Small intestine (tissue), 7 donors: Measurements from ENCODE around the gene RALGPS2. TPM values are rescaled to one million over a fixed set of nuclear protein-coding genes. Genes with fewer than 3 reads are reported as not detected.

Experiments
- DNase-seq, 2 donors: peaks; one replicate each; pipeline versions ENCODE4 v3.0.0 to v3.0.0-alpha.2; 2013
- FAIRE-seq: peaks from 2 replicates; lab custom pipeline; 2012; peaks lifted over from hg19 to GRCh38; lab: Jason Lieb, UNC
- H3K27ac ChIP-seq, 3 donors: one replicate each; pipeline ENCODE4 v1.5.1; 2013; ENCODE audit warnings: low read length in 2 of 3, mild to moderate bottlenecking in 2 of 3, control low read depth in 1 of 3, inconsistent platforms in 1 of 3, low read depth in 1 of 3, moderate library complexity in 1 of 3
- H3K27me3 ChIP-seq, 3 donors: one replicate each; pipeline ENCODE4 v1.6.1; 2013; ENCODE audit warnings: low read length in 3 of 3, inconsistent platforms in 1 of 3; ENCODE audit not compliant: control insufficient read depth in 3 of 3, insufficient read depth in 3 of 3
- H3K36me3 ChIP-seq, 3 donors: one replicate each; pipeline ENCODE4 v1.6.1; 2013; ENCODE audit warnings: low read length in 3 of 3, inconsistent platforms in 1 of 3, low read depth in 1 of 3, mild to moderate bottlenecking in 1 of 3, moderate library complexity in 1 of 3; ENCODE audit not compliant: control insufficient read depth in 3 of 3, insufficient read depth in 2 of 3
- H3K4me1 ChIP-seq, 3 donors: one replicate each; pipeline ENCODE4 v1.6.1; 2013; ENCODE audit warnings: low read length in 2 of 3, inconsistent platforms in 1 of 3, low read depth in 1 of 3, mild to moderate bottlenecking in 1 of 3, moderate library complexity in 1 of 3; ENCODE audit not compliant: control insufficient read depth in 3 of 3, insufficient read depth in 2 of 3
- H3K4me3 ChIP-seq, 3 donors: one replicate each; pipeline ENCODE4 v1.5.1; 2013; ENCODE audit warnings: low read length in 3 of 3, control low read depth in 1 of 3, inconsistent platforms in 1 of 3, low read depth in 1 of 3, mild to moderate bottlenecking in 1 of 3, moderate library complexity in 1 of 3
- H3K9me3 ChIP-seq, 2 donors: one replicate each; pipeline ENCODE4 v1.6.1; 2013; ENCODE audit warnings: low read depth in 1 of 2, low read length in 1 of 2; ENCODE audit not compliant: control insufficient read depth in 2 of 2, insufficient read depth in 1 of 2
- WGBS, 3 donors: extraction: QIAGEN DNeasy Blood & Tissue Kit; methylation state at CpG; one replicate each; pipeline ENCODE4 v1.1.7; 2013; 5-methylcytosine and 5-hydroxymethylcytosine counted together
- polyA plus RNA-seq, 4 donors: library from polyadenylated mRNA; stranded (reverse) in 3 of 4; unstranded in 1 of 4; fragments of 200-250 nt in 3 of 4; fragments of 120-200 nt in 1 of 4; gene quantifications; one replicate each; pipeline versions ENCODE4 v1.2.1 to v1.2.3, GENCODE V29; 2013
- donor health status: healthy with polysubstance abuse.
- donor health status: control.
- donor health status: control.
- donor health status: Bipolar disorder and iron deficiency.
- donor health status: healthy.

RALGPS2 gene
- polyA plus RNA-seq, 4 donors, result 5.2 to 27.1 (median 6.8) TPM

DNA sequence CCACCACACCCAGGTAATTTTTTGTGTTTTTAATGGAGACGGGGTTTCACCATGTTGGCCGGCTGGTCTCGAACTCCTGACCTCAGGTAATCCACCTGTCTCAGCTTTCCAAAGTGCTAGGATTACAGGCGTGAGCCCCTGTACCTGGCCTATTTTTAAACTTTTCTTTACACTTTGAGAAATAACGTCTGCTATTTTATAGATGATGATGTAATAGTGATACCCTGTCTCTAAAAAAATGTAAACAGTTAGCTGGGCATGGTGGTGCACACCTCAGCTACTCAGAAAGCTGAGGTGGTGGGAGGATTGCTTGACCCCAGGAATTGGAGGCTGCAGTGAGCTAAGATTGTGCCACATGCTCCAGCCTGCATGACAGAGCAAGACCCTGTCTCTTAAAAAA, 47.9 kb downstream of the RALGPS2 start:
- Histone ChIP-seq H3K9me3 (peaks cover 1 to 27% of the 10 kb centered on the region in 2 donors), H3K4me3 (no peak overlapping the region), H3K4me1 (no peaks in the 10 kb centered on the region), H3K27ac (no peak overlapping the region), H3K27me3 (no peaks in the 10 kb centered on the region), H3K36me3 (peaks cover 0 to 20% (median 3%) of the 10 kb centered on the region in 3 donors)
- no peak for DNase-seq
- 78 to 87% (median 83%) methylated on average over 5 of the region's 5 CpGs for WGBS, 3 donors
- FAIRE-seq, result no peak

- H3K36me3 ChIP-seq, result peaks cover 0 to 11% (median 3%) of the 10 kb centered on the region in 3 donors
- peaks cover 1 to 14% of the 10 kb centered on the region in 2 donors for H3K9me3 ChIP-seq
- no peak overlapping the region for H3K4me3 ChIP-seq
- H3K4me1 ChIP-seq, result no peaks in the 10 kb centered on the region
- H3K27me3 ChIP-seq, result no peaks in the 10 kb centered on the region
- no peak overlapping the region for H3K27ac ChIP-seq
- DNase-seq, result peak; percentile 17 to 24
- FAIRE-seq, result peak; percentile 93
Observed at GRCh38 chr1:178774263-178774662, 49.2 kb downstream of the RALGPS2 start.

GRCh38 chr1:178776553-178776952, 51.5 kb downstream of the RALGPS2 start:
- Histone ChIP-seq H3K27ac (no peak overlapping the region), H3K36me3 (peaks cover 0 to 5% (median 3%) of the 10 kb centered on the region in 3 donors), H3K4me1 (no peaks in the 10 kb centered on the region), H3K27me3 (no peaks in the 10 kb centered on the region), H3K9me3 (no peaks in the 10 kb centered on the region), H3K4me3 (no peak overlapping the region)
- DNase-seq (no peak), FAIRE-seq (no peak)
- WGBS, 3 donors, result 76 to 85% (median 85%) methylated on average over 2 of the region's 2 CpGs

- 88 to 94% (median 90%) methylated on average over 2 of the region's 2 CpGs for WGBS, 3 donors
- DNase-seq (no peak), FAIRE-seq (no peak)
- H3K4me3 ChIP-seq, result no peak overlapping the region
- no peak overlapping the region for H3K27ac ChIP-seq
- H3K27me3 ChIP-seq, result no peaks in the 10 kb centered on the region
- H3K9me3 ChIP-seq, result no peaks in the 10 kb centered on the region
- no peaks in the 10 kb centered on the region for H3K4me1 ChIP-seq
- peaks cover 0 to 2% (median 0%) of the 10 kb centered on the region in 3 donors for H3K36me3 ChIP-seq
Observed at GRCh38 chr1:178781533-178782330, 56.7 kb downstream of the RALGPS2 start.

DNA sequence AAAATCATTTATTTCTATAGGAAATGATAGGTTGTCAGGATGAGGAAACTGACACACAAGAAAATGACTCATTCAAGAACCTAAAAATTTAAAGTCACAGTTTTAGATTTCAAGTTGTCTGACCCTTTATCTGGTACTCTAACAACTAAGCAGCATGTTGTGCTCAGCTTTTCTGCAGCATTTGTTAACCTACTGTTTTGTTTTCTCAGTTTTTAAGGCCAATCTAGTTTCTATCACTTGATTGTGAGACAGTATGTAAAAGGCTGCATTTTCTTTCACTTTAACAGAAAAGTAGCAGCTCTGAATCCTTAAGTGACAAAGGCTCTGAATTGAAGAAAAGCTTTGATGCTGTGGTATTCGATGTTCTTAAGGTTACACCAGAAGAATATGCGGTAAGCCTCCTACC, 59.1 kb downstream of the RALGPS2 start:
- Histone ChIP-seq H3K27ac (no peak overlapping the region), H3K9me3 (no peaks in the 10 kb centered on the region), H3K4me3 (no peak overlapping the region), H3K27me3 (no peaks in the 10 kb centered on the region), H3K36me3 (peaks cover 0 to 6% (median 3%) of the 10 kb centered on the region in 3 donors), H3K4me1 (no peaks in the 10 kb centered on the region)
- WGBS, 3 donors, result 82 to 91% (median 85%) methylated on average over 2 of the region's 2 CpGs
- FAIRE-seq (no peak), DNase-seq (no peak)

- Histone ChIP-seq H3K36me3 (peaks cover 0 to 5% (median 4%) of the 10 kb centered on the region in 3 donors), H3K27ac (no peak overlapping the region), H3K4me3 (no peak overlapping the region), H3K27me3 (no peaks in the 10 kb centered on the region), H3K9me3 (no peaks in the 10 kb centered on the region), H3K4me1 (no peaks in the 10 kb centered on the region)
- WGBS, 3 donors, result 89 to 97% (median 92%) methylated on average over 3 of the region's 3 CpGs
- FAIRE-seq (no peak), DNase-seq (no peak)
Observed at GRCh38 chr1:178792394-178792793, 67.3 kb downstream of the RALGPS2 start.

- Histone ChIP-seq H3K27ac (no peak overlapping the region), H3K27me3 (no peaks in the 10 kb centered on the region), H3K4me3 (no peak overlapping the region), H3K36me3 (peaks cover 0 to 4% (median 0%) of the 10 kb centered on the region in 3 donors), H3K4me1 (no peaks in the 10 kb centered on the region), H3K9me3 (peaks cover 0 to 6% of the 10 kb centered on the region in 2 donors)
- no peak for FAIRE-seq
- 91 to 96% (median 95%) methylated on average over 3 of the region's 3 CpGs for WGBS, 3 donors
- no peak for DNase-seq
Observed at GRCh38 chr1:178796013-178796412, 71.0 kb downstream of the RALGPS2 start.

GRCh38 chr1:178797590-178797989, 72.5 kb downstream of the RALGPS2 start:
- Histone ChIP-seq H3K36me3 (peaks cover 0 to 4% (median 0%) of the 10 kb centered on the region in 3 donors), H3K27me3 (no peaks in the 10 kb centered on the region), H3K27ac (no peak overlapping the region), H3K4me1 (no peaks in the 10 kb centered on the region), H3K9me3 (peaks cover 0 to 6% of the 10 kb centered on the region in 2 donors), H3K4me3 (no peak overlapping the region)
- WGBS, 3 donors, result 95 to 100% (median 97%) methylated on average over 2 of the region's 2 CpGs
- DNase-seq (no peak), FAIRE-seq (no peak)
